ENCODE measurements around the gene MRPS16. TPM values are rescaled to one million over a fixed set of nuclear protein-coding genes. Genes with fewer than 3 reads are reported as not detected.

MRPS16 gene
- total and polyA plus RNA-seq, 2 of the 13 experiments (the other 11 are each of a cell fraction or from before 2014, with no cell fraction given): 70.1 to 135 TPM

DNA sequence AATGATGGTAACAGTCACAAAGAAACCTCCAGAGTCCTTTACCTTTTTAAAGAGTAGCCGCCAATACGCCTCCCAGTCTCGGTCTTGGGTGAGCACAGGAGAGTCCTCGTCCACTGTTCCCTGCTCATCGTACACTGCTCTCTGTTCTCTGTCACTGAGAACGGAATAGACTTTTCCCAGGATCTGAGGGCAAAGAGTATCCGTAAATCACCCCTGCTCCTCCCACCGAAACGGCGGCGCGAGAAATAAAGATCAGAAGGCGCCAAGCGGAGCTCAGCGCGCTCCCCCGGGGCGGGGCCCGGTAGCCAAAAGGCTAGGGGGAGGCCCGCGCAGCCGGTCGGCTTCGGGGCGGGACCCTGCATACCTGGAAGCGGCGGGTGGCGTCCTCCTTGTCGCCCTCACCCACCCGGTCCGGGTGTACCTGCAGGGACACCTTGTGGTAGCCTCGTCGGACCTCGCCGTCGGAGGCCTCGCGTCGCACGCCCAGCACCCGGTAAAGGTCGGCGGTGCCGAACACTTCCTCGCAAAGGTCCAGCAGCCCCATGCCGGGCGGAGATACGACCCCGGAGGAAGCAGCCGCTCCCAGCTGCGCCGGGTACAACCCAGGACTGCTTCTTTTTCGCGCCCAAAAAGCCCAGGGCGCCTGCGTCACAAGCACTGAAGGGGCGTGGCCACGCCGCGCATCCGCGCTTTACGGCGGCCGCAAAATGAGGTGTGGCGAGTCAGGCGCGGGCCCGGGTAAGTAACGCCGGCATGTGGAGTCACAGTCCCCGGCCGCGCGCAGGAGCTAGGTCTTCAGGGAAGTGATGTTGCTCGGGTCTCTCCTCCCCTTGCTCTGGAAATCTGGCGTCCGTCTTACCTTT lies 5.6 kb downstream of the MRPS16 start, which contains the start of gene DNAJC9 (continued):
- TF ChIP-seq, protein P1, sequence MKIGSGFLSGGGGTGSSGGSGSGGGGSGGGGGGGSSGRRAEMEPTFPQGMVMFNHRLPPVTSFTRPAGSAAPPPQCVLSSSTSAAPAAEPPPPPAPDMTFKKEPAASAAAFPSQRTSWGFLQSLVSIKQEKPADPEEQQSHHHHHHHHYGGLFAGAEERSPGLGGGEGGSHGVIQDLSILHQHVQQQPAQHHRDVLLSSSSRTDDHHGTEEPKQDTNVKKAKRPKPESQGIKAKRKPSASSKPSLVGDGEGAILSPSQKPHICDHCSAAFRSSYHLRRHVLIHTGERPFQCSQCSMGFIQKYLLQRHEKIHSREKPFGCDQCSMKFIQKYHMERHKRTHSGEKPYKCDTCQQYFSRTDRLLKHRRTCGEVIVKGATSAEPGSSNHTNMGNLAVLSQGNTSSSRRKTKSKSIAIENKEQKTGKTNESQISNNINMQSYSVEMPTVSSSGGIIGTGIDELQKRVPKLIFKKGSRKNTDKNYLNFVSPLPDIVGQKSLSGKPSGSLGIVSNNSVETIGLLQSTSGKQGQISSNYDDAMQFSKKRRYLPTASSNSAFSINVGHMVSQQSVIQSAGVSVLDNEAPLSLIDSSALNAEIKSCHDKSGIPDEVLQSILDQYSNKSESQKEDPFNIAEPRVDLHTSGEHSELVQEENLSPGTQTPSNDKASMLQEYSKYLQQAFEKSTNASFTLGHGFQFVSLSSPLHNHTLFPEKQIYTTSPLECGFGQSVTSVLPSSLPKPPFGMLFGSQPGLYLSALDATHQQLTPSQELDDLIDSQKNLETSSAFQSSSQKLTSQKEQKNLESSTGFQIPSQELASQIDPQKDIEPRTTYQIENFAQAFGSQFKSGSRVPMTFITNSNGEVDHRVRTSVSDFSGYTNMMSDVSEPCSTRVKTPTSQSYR (CRISPR knock-in tag; IDR thresholded peaks at IDR 0.05; ENCODE audit: borderline replicate concordance): no peak
- peak; percentile 84 for TF ChIP-seq HNRNPLL (IDR thresholded peaks at IDR 0.05; ENCODE audit: low read depth, low read length, poor library complexity, severe bottlenecking)
- peak; percentile 83; the same call in 1 of the 2 replicates for TF ChIP-seq HMGXB3 (CRISPR knock-in tag; IDR thresholded peaks at IDR 0.05; ENCODE audit: borderline replicate concordance)
- peak; percentile 91 for TF ChIP-seq ZNF253 (CRISPR knock-in tag; IDR thresholded peaks at IDR 0.05; ENCODE audit: borderline replicate concordance)
- TF ChIP-seq ZNF451 (CRISPR knock-in tag; IDR thresholded peaks at IDR 0.05): peak; percentile 85
- TF ChIP-seq RFX1 (IDR thresholded peaks at IDR 0.05): no peak
- TF ChIP-seq, protein P2, sequence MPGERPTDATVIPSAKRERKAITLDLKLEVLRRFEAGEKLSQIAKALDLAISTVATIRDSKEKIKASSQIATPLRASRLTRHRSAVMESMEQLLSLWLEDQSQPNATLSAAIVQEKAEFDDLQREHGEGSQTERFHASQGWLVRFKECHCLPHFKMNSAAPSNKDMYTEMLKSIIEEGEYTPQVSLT (CRISPR knock-in tag; IDR thresholded peaks at IDR 0.05; ENCODE audit: borderline replicate concordance, low read depth): no peak
- TF ChIP-seq ZNF777 (CRISPR knock-in tag; IDR thresholded peaks at IDR 0.05): peak; percentile 88
- peak; percentile 93 for TF ChIP-seq MYC (CRISPR knock-in tag; IDR thresholded peaks at IDR 0.05; ENCODE audit: borderline replicate concordance)
- peak; percentile 69; the same call in 1 of the 2 replicates for TF ChIP-seq ZNF83 (CRISPR knock-in tag; IDR thresholded peaks at IDR 0.05; ENCODE audit: borderline replicate concordance)
- TF ChIP-seq MTERF4 (CRISPR knock-in tag; IDR thresholded peaks at IDR 0.05): no peak
- TF ChIP-seq NFATC3 (CRISPR knock-in tag; IDR thresholded peaks at IDR 0.05): peak; percentile 76; the same call in 1 of the 2 replicates
- 0 out of 2 replicates have a peak, but pooled peaks have one; percentile 60 for TF ChIP-seq ZNF737 (CRISPR knock-in tag; IDR thresholded peaks at IDR 0.05; ENCODE audit: borderline replicate concordance)
- TF ChIP-seq KLF12 (CRISPR knock-in tag; IDR thresholded peaks at IDR 0.05; ENCODE audit: borderline replicate concordance): peak; percentile 77; the same call in 1 of the 2 replicates
- no peak for TF ChIP-seq EHMT2 (IDR thresholded peaks at IDR 0.05; ENCODE audit: borderline replicate concordance, low read depth, low read length)
- TF ChIP-seq ARHGAP35 (CRISPR knock-in tag; IDR thresholded peaks at IDR 0.05; ENCODE audit: borderline replicate concordance): peak; percentile 80; the same call in 1 of the 2 replicates
- TF ChIP-seq RORA (CRISPR knock-in tag; IDR thresholded peaks at IDR 0.05): no peak
- TF ChIP-seq NONO (IDR thresholded peaks at IDR 0.05): no peak
- peak; percentile 95 for TF ChIP-seq NONO (CRISPR knock-in tag; conservative IDR thresholded peaks at IDR 0.05)
